ENCODE data around the gene MYL12B. TPM values are rescaled to one million over a fixed set of nuclear protein-coding genes. Genes with fewer than 3 reads are reported as not detected.
"Not testable (repeated sequence)": the region's sequence is repeated elsewhere in the genome, so short reads cannot be mapped to it uniquely, and the experiment has no call there.

The MYL12B gene
- total RNA-seq, 2 experiments from 2014 or later, result 234 to 235 TPM

GRCh38 chr18:3293196-3293951 is 31.4 kb downstream of the MYL12B start:
- Mint-ChIP-seq H3K27ac (no peak overlapping the region), H3K36me3 (peaks cover 3% of the 10 kb centered on the region), H3K9me3 (peaks cover 9% of the 10 kb centered on the region), H3K27me3 (no peaks in the 10 kb centered on the region), H3K4me3 (no peak overlapping the region), H3K4me1 (peaks cover 2% of the 10 kb centered on the region)
- DNase-seq, result no peak

- H3K27me3 Mint-ChIP-seq, result peaks cover 9% of the 10 kb centered on the region
- H3K27ac Mint-ChIP-seq, result no peak overlapping the region
- H3K4me1 Mint-ChIP-seq, result peaks cover 2% of the 10 kb centered on the region
- H3K9me3 Mint-ChIP-seq, result peaks cover 9% of the 10 kb centered on the region
- peaks cover 3% of the 10 kb centered on the region for H3K36me3 Mint-ChIP-seq
- no peak for DNase-seq
- H3K4me3 Mint-ChIP-seq, result no peak overlapping the region
Observed at GRCh38 chr18:3294435-3295080, 32.6 kb downstream of the MYL12B start.

GRCh38 chr18:3297025-3297984 is 35.4 kb downstream of the MYL12B start:
- DNase-seq, result peak; percentile 88
- peaks cover 30% of the 10 kb centered on the region for H3K27me3 Mint-ChIP-seq
- H3K27ac Mint-ChIP-seq, result peak overlapping the region; percentile 88
- H3K36me3 Mint-ChIP-seq, result peaks cover 1% of the 10 kb centered on the region
- H3K9me3 Mint-ChIP-seq, result no peaks in the 10 kb centered on the region
- peaks cover 2% of the 10 kb centered on the region for H3K4me1 Mint-ChIP-seq
- H3K4me3 Mint-ChIP-seq, result peak overlapping the region; percentile 94

GRCh38 chr18:3304832-3305231 is 42.9 kb downstream of the MYL12B start:
- DNase-seq, result no peak
- no peak overlapping the region for H3K4me3 Mint-ChIP-seq
- H3K36me3 Mint-ChIP-seq, result no peaks in the 10 kb centered on the region
- H3K27ac Mint-ChIP-seq, result peak overlapping the region; percentile 40
- H3K27me3 Mint-ChIP-seq, result peaks cover 23% of the 10 kb centered on the region
- H3K4me1 Mint-ChIP-seq, result peaks cover 10% of the 10 kb centered on the region
- H3K9me3 Mint-ChIP-seq, result no peaks in the 10 kb centered on the region

GRCh38 chr18:3305354-3305762 is 43.4 kb downstream of the MYL12B start:
- no peaks in the 10 kb centered on the region for H3K36me3 Mint-ChIP-seq
- peak; percentile 38 for DNase-seq
- peaks cover 17% of the 10 kb centered on the region for H3K27me3 Mint-ChIP-seq
- H3K4me1 Mint-ChIP-seq, result peaks cover 10% of the 10 kb centered on the region
- peak overlapping the region; percentile 76 for H3K27ac Mint-ChIP-seq
- H3K4me3 Mint-ChIP-seq, result peak overlapping the region; percentile 25
- H3K9me3 Mint-ChIP-seq, result no peaks in the 10 kb centered on the region

GRCh38 chr18:3305933-3306332 is 44.0 kb downstream of the MYL12B start:
- H3K27me3 Mint-ChIP-seq, result peaks cover 12% of the 10 kb centered on the region
- no peak overlapping the region for H3K4me3 Mint-ChIP-seq
- no peak for DNase-seq
- H3K4me1 Mint-ChIP-seq, result peaks cover 10% of the 10 kb centered on the region
- peak overlapping the region; percentile 76 for H3K27ac Mint-ChIP-seq
- H3K9me3 Mint-ChIP-seq, result no peaks in the 10 kb centered on the region
- no peaks in the 10 kb centered on the region for H3K36me3 Mint-ChIP-seq

GRCh38 chr18:3306391-3306790 is 44.5 kb downstream of the MYL12B start:
- Mint-ChIP-seq H3K27ac (peak overlapping the region; percentile 76), H3K4me3 (no peak overlapping the region), H3K36me3 (no peaks in the 10 kb centered on the region), H3K9me3 (no peaks in the 10 kb centered on the region), H3K27me3 (peaks cover 9% of the 10 kb centered on the region), H3K4me1 (peaks cover 10% of the 10 kb centered on the region)
- no peak for DNase-seq

GRCh38 chr18:3313685-3314084 is 51.8 kb downstream of the MYL12B start:
- Mint-ChIP-seq H3K27me3 (no peaks in the 10 kb centered on the region), H3K4me1 (no peaks in the 10 kb centered on the region), H3K36me3 (no peaks in the 10 kb centered on the region), H3K4me3 (no peak overlapping the region), H3K27ac (no peak overlapping the region), H3K9me3 (peaks cover 1% of the 10 kb centered on the region)
- DNase-seq, result no peak

- not testable (repeated sequence) for H3K36me3 Mint-ChIP-seq, H3K4me3 Mint-ChIP-seq, H3K27ac Mint-ChIP-seq, DNase-seq, H3K9me3 Mint-ChIP-seq, H3K27me3 Mint-ChIP-seq, H3K4me1 Mint-ChIP-seq
Observed at GRCh38 chr18:3315344-3315743, 53.4 kb downstream of the MYL12B start.

GRCh38 chr18:3319399-3319798 is 57.5 kb downstream of the MYL12B start:
- H3K9me3 Mint-ChIP-seq, result peaks cover 1% of the 10 kb centered on the region
- H3K36me3 Mint-ChIP-seq, result no peaks in the 10 kb centered on the region
- DNase-seq, result no peak
- no peak overlapping the region for H3K27ac Mint-ChIP-seq
- peaks cover 7% of the 10 kb centered on the region for H3K27me3 Mint-ChIP-seq
- H3K4me1 Mint-ChIP-seq, result peaks cover 7% of the 10 kb centered on the region
- no peak overlapping the region for H3K4me3 Mint-ChIP-seq

GRCh38 chr18:3319894-3320454 is 58.0 kb downstream of the MYL12B start:
- Mint-ChIP-seq H3K27me3 (peaks cover 7% of the 10 kb centered on the region), H3K27ac (no peak overlapping the region), H3K36me3 (no peaks in the 10 kb centered on the region), H3K4me1 (peaks cover 7% of the 10 kb centered on the region), H3K4me3 (no peak overlapping the region), H3K9me3 (peaks cover 1% of the 10 kb centered on the region)
- no peak for DNase-seq

GRCh38 chr18:3321133-3321812 is 59.3 kb downstream of the MYL12B start:
- H3K36me3 Mint-ChIP-seq, result no peaks in the 10 kb centered on the region
- no peaks in the 10 kb centered on the region for H3K9me3 Mint-ChIP-seq
- peaks cover 13% of the 10 kb centered on the region for H3K27me3 Mint-ChIP-seq
- H3K27ac Mint-ChIP-seq, result no peak overlapping the region
- no peak overlapping the region for H3K4me3 Mint-ChIP-seq
- H3K4me1 Mint-ChIP-seq, result peaks cover 7% of the 10 kb centered on the region
- no peak for DNase-seq

GRCh38 chr18:3323900-3324299 is 62.0 kb downstream of the MYL12B start:
- H3K27me3 Mint-ChIP-seq, result peaks cover 17% of the 10 kb centered on the region
- DNase-seq, result no peak
- H3K27ac Mint-ChIP-seq, result no peak overlapping the region
- H3K4me3 Mint-ChIP-seq, result no peak overlapping the region
- H3K9me3 Mint-ChIP-seq, result no peaks in the 10 kb centered on the region
- peaks cover 7% of the 10 kb centered on the region for H3K4me1 Mint-ChIP-seq
- no peaks in the 10 kb centered on the region for H3K36me3 Mint-ChIP-seq

Data from activated naive CD8-positive, alpha-beta T cell treated with anti-CD3 and anti-CD28 coated beads for 36 hours (primary cell).